Nephron progenitor cell (in vitro differentiated cells): ENCODE data around the gene DGCR2.

ENCODE experiments used
- DNase-seq: peaks from one replicate; pipeline ENCODE4 v3.0.0; 2021
- H3K27ac Mint-ChIP-seq: 2 replicates; pipeline ENCODE4 v1.8.0; 2021; ENCODE audit warnings: mild to moderate bottlenecking, moderate library complexity, mixed read lengths
- H3K27me3 Mint-ChIP-seq: 2 replicates; pipeline ENCODE4 v1.8.0; 2021; ENCODE audit warnings: mild to moderate bottlenecking, low read depth, mixed read lengths; ENCODE audit not compliant: poor library complexity
- H3K36me3 Mint-ChIP-seq: 2 replicates; pipeline ENCODE4 v1.8.0; 2021; ENCODE audit warnings: low read depth, mixed read lengths
- H3K4me1 Mint-ChIP-seq: 2 replicates; pipeline ENCODE4 v1.8.0; 2021; ENCODE audit warnings: mixed read lengths
- H3K4me3 Mint-ChIP-seq: 2 replicates; pipeline ENCODE4 v1.8.0; 2021; ENCODE audit warnings: mild to moderate bottlenecking, moderate library complexity, mixed read lengths
- H3K9me3 Mint-ChIP-seq: 2 replicates; pipeline ENCODE4 v1.8.0; 2021; ENCODE audit warnings: mild to moderate bottlenecking, moderate library complexity, mixed read lengths
- CTCF ChIP-seq: fragments of 200-600 bp; sonication (generic); IDR thresholded peaks from 2 replicates; pipeline ENCODE4 v1.5.0; 2021; ENCODE audit warnings: antibody characterized with exemption

Gene DGCR2

GRCh38 chr22:18994701-18995326, 127.4 kb downstream of the DGCR2 start:
- H3K4me1 Mint-ChIP-seq, result peaks cover 22% of the 10 kb centered on the region
- no peak for TF ChIP-seq CTCF
- H3K4me3 Mint-ChIP-seq, result no peak overlapping the region
- peak; percentile 38 for DNase-seq
- H3K9me3 Mint-ChIP-seq, result no peaks in the 10 kb centered on the region
- H3K27ac Mint-ChIP-seq, result no peak overlapping the region
- no peaks in the 10 kb centered on the region for H3K36me3 Mint-ChIP-seq
- peaks cover 38% of the 10 kb centered on the region for H3K27me3 Mint-ChIP-seq

DNA sequence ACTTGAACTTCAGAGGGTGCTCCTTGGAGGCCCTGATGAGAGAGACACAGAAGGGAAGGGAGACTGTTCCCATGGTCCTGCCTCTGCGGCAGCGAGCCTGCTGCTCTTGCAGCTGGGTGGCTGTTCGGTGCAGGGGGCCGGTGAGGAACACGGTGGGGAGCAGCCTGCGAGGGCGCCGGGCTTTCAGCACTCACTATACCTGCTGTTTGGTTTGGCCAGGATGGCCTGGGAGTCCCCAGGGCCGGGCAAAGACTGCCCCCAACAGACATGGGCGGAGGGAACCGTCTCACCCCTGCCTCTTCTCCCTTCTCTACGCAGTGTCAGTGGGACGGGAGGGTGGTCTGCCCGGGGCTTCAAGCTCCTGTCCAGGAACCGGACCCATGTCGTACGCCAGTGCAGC, 128.2 kb downstream of the DGCR2 start:
- no peak overlapping the region for H3K27ac Mint-ChIP-seq
- H3K9me3 Mint-ChIP-seq, result no peaks in the 10 kb centered on the region
- DNase-seq, result no peak
- H3K36me3 Mint-ChIP-seq, result no peaks in the 10 kb centered on the region
- H3K4me1 Mint-ChIP-seq, result peaks cover 22% of the 10 kb centered on the region
- peaks cover 32% of the 10 kb centered on the region for H3K27me3 Mint-ChIP-seq
- no peak overlapping the region for H3K4me3 Mint-ChIP-seq
- TF ChIP-seq CTCF, result no peak

- no peak for TF ChIP-seq CTCF
- H3K4me1 Mint-ChIP-seq, result peaks cover 22% of the 10 kb centered on the region
- no peak overlapping the region for H3K27ac Mint-ChIP-seq
- peaks cover 21% of the 10 kb centered on the region for H3K27me3 Mint-ChIP-seq
- no peak overlapping the region for H3K4me3 Mint-ChIP-seq
- no peaks in the 10 kb centered on the region for H3K36me3 Mint-ChIP-seq
- no peak for DNase-seq
- no peaks in the 10 kb centered on the region for H3K9me3 Mint-ChIP-seq
These were observed 129.5 kb downstream of the DGCR2 start for GRCh38 chr22:18992543-18993198.

DNA sequence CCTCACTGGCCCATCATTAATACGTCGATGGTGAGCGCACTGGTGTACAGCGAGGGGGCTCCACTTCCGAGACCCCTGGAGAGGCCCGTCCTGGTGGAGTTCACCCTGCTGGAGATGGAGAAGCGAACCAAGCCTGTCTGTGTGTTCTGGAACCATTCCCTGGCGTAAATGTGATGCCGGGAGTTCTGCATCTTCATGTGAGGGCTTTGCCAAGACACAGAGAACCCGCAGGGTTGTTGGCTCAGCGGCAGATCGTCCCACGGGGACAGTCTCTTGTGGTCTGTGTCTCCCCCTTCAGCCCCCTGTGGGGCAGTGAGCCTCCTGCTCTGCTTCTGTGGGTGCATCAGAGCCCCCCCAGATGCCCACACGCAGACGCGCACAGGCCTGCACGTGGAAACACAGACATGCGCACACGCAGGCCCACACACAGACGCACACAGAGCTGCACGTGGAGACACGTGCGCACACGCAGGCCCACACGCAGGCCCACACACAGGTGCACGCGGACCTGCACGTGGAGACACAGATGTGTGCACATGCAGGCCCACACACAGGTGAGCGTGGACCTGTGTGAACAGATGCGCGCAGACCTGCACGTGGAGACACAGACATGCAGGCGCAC, 130.3 kb downstream of the DGCR2 start:
- Mint-ChIP-seq H3K4me1 (peaks cover 22% of the 10 kb centered on the region), H3K27ac (no peak overlapping the region), H3K27me3 (peaks cover 15% of the 10 kb centered on the region), H3K4me3 (no peak overlapping the region), H3K36me3 (no peaks in the 10 kb centered on the region), H3K9me3 (no peaks in the 10 kb centered on the region)
- no peak for TF ChIP-seq CTCF
- no peak for DNase-seq

GRCh38 chr22:18991138-18991432, 131.1 kb downstream of the DGCR2 start:
- no peak for DNase-seq
- H3K9me3 Mint-ChIP-seq, result no peaks in the 10 kb centered on the region
- peaks cover 22% of the 10 kb centered on the region for H3K4me1 Mint-ChIP-seq
- peaks cover 14% of the 10 kb centered on the region for H3K27me3 Mint-ChIP-seq
- no peak overlapping the region for H3K27ac Mint-ChIP-seq
- H3K4me3 Mint-ChIP-seq, result no peak overlapping the region
- H3K36me3 Mint-ChIP-seq, result no peaks in the 10 kb centered on the region
- no peak for TF ChIP-seq CTCF
